ENCODE data around the gene PRAMEF7. TPM values are rescaled to one million over a fixed set of nuclear protein-coding genes. Genes with fewer than 3 reads are reported as not detected.
A peak's percentile ranks its signal among the peaks of the same experiment; 100 is the strongest.
"Not testable (repeated sequence)": the region's sequence is repeated elsewhere in the genome, so short reads cannot be mapped to it uniquely, and the experiment has no call there.

The PRAMEF7 gene
- total RNA-seq, 2 experiments from 2014 or later: not detected

GRCh38 chr1:12921749-12922148 is 5.3 kb downstream of the PRAMEF7 start:
- H3K79me2 ChIP-seq (ENCODE audit: insufficient read depth, low read depth, low read length); H3K4me2 ChIP-seq (ENCODE audit: low read length); H3K4me1 ChIP-seq (ENCODE audit: insufficient read depth, low read length, poor library complexity, severe bottlenecking); H4K20me1 ChIP-seq (ENCODE audit: insufficient read depth, low read length); H3K4me3 ChIP-seq (ENCODE audit: low read depth, low read length, poor library complexity, severe bottlenecking); H3K36me3 ChIP-seq (ENCODE audit: insufficient read depth, low read length); H3K9me3 ChIP-seq (ENCODE audit: low read length); H3K9me2 ChIP-seq (ENCODE audit: insufficient read depth, low read length); intact Hi-C loops (cut with micrococcal nuclease; ENCODE audit: unreplicated experiment); H3K27ac ChIP-seq (ENCODE audit: low read depth, low read length, poor library complexity, severe bottlenecking); H2AFZ ChIP-seq (ENCODE audit: low read length); POLR2A ChIA-PET; CTCF ChIA-PET (ENCODE audit: unreplicated experiment); BruUV-seq (replicated peaks): not testable (repeated sequence)
- peak; percentile 0 for DNase-seq (ENCODE audit: low spot score)

GRCh38 chr1:12924368-12924767 is 8.0 kb downstream of the PRAMEF7 start:
- POLR2A ChIA-PET; H3K36me3 ChIP-seq (ENCODE audit: insufficient read depth, low read length); H3K9me2 ChIP-seq (ENCODE audit: insufficient read depth, low read length); H3K9me3 ChIP-seq (ENCODE audit: low read length); H3K4me1 ChIP-seq (ENCODE audit: insufficient read depth, low read length, poor library complexity, severe bottlenecking); H2AFZ ChIP-seq (ENCODE audit: low read length); H3K27ac ChIP-seq (ENCODE audit: low read depth, low read length, poor library complexity, severe bottlenecking); CTCF ChIA-PET (ENCODE audit: unreplicated experiment); BruUV-seq (replicated peaks); H3K4me3 ChIP-seq (ENCODE audit: low read depth, low read length, poor library complexity, severe bottlenecking); H3K79me2 ChIP-seq (ENCODE audit: insufficient read depth, low read depth, low read length); DNase-seq (ENCODE audit: low spot score); H4K20me1 ChIP-seq (ENCODE audit: insufficient read depth, low read length); intact Hi-C loops (cut with micrococcal nuclease; ENCODE audit: unreplicated experiment); H3K4me2 ChIP-seq (ENCODE audit: low read length): not testable (repeated sequence)

- H4K20me1 ChIP-seq (ENCODE audit: insufficient read depth, low read length); BruUV-seq (replicated peaks); DNase-seq (ENCODE audit: low spot score); H3K4me2 ChIP-seq (ENCODE audit: low read length); H3K9me3 ChIP-seq (ENCODE audit: low read length); H3K79me2 ChIP-seq (ENCODE audit: insufficient read depth, low read depth, low read length); intact Hi-C loops (cut with micrococcal nuclease; ENCODE audit: unreplicated experiment); H3K4me3 ChIP-seq (ENCODE audit: low read depth, low read length, poor library complexity, severe bottlenecking); CTCF ChIA-PET (ENCODE audit: unreplicated experiment); H3K4me1 ChIP-seq (ENCODE audit: insufficient read depth, low read length, poor library complexity, severe bottlenecking); H3K36me3 ChIP-seq (ENCODE audit: insufficient read depth, low read length); H3K9me2 ChIP-seq (ENCODE audit: insufficient read depth, low read length); H2AFZ ChIP-seq (ENCODE audit: low read length); H3K27ac ChIP-seq (ENCODE audit: low read depth, low read length, poor library complexity, severe bottlenecking); POLR2A ChIA-PET: not testable (repeated sequence)
Observed at GRCh38 chr1:12947480-12947879, 31.1 kb downstream of the PRAMEF7 start, which contains the start of gene PRAMEF6. TSS of gene PRAMEF6 (minus strand) at chr1:12947580. CDS start at chr1:12942518, 5,062 bp downstream.

Small RNA genes within 50 kb of the gene (small RNA-seq; reads per million reads assigned to genes)
- not detected for gene RNU6-1072P

Other genes starting within 250 kb of the PRAMEF7 start
- gene AADACL3, start 200.5 kb upstream of the PRAMEF7 start, total RNA-seq (2014; rRNA removed; shearing (Covaris generic)): not detected in 2 replicates
- not detected in 2 replicates for gene AADACL3, start 200.5 kb upstream of the PRAMEF7 start, total RNA-seq (2022)
- not detected in 2 replicates for gene CFAP107, start 170.4 kb upstream of the PRAMEF7 start, total RNA-seq (2014; rRNA removed; shearing (Covaris generic))
- gene CFAP107, start 170.4 kb upstream of the PRAMEF7 start, total RNA-seq (2022): not detected in 2 replicates
- not detected in 2 replicates for gene PRAMEF12, start 142.9 kb upstream of the PRAMEF7 start, total RNA-seq (2014; rRNA removed; shearing (Covaris generic))
- not detected in 2 replicates for gene PRAMEF12, start 142.9 kb upstream of the PRAMEF7 start, total RNA-seq (2022)
- gene PRAMEF1, start 125.2 kb upstream of the PRAMEF7 start, total RNA-seq (2014; rRNA removed; shearing (Covaris generic)): not detected in 2 replicates
- not detected in 2 replicates for gene PRAMEF1, start 125.2 kb upstream of the PRAMEF7 start, total RNA-seq (2022)
- gene PRAMEF11, start 85.2 kb upstream of the PRAMEF7 start, total RNA-seq (2014; rRNA removed; shearing (Covaris generic)): not detected in 2 replicates
- gene PRAMEF11, start 85.2 kb upstream of the PRAMEF7 start, total RNA-seq (2022): not detected in 2 replicates
- gene HNRNPCL1, start 67.9 kb upstream of the PRAMEF7 start, total RNA-seq (2014; rRNA removed; shearing (Covaris generic)): not detected in 2 replicates
- gene HNRNPCL1, start 67.9 kb upstream of the PRAMEF7 start, total RNA-seq (2022): not detected in 2 replicates
- gene PRAMEF2, start 59.5 kb upstream of the PRAMEF7 start, total RNA-seq (2014; rRNA removed; shearing (Covaris generic)): not detected in 2 replicates
- not detected in 2 replicates for gene PRAMEF2, start 59.5 kb upstream of the PRAMEF7 start, total RNA-seq (2022)
- gene PRAMEF4, start 30.4 kb upstream of the PRAMEF7 start, total RNA-seq (2014; rRNA removed; shearing (Covaris generic)): not detected in 2 replicates
- gene PRAMEF4, start 30.4 kb upstream of the PRAMEF7 start, total RNA-seq (2022): not detected in 2 replicates
- not detected in 2 replicates for gene PRAMEF10, start 18.3 kb upstream of the PRAMEF7 start, total RNA-seq (2014; rRNA removed; shearing (Covaris generic))
- not detected in 2 replicates for gene PRAMEF10, start 18.3 kb upstream of the PRAMEF7 start, total RNA-seq (2022)
- gene PRAMEF6, start 31.0 kb downstream of the PRAMEF7 start, total RNA-seq (2014; rRNA removed; shearing (Covaris generic)): not detected in 2 replicates
- gene PRAMEF6, start 31.0 kb downstream of the PRAMEF7 start, total RNA-seq (2022): not detected in 2 replicates
- not detected in 2 replicates for gene PRAMEF27, start 140.0 kb downstream of the PRAMEF7 start, total RNA-seq (2014; rRNA removed; shearing (Covaris generic))
- not detected in 2 replicates for gene PRAMEF27, start 140.0 kb downstream of the PRAMEF7 start, total RNA-seq (2022)
- not detected in 2 replicates for gene HNRNPCL3, start 144.2 kb downstream of the PRAMEF7 start, total RNA-seq (2014; rRNA removed; shearing (Covaris generic))
- gene HNRNPCL3, start 144.2 kb downstream of the PRAMEF7 start, total RNA-seq (2022): not detected in 2 replicates
- not detected in 2 replicates for gene PRAMEF25, start 154.2 kb downstream of the PRAMEF7 start, total RNA-seq (2014; rRNA removed; shearing (Covaris generic))
- gene PRAMEF25, start 154.2 kb downstream of the PRAMEF7 start, total RNA-seq (2022): not detected in 2 replicates
- not detected in 2 replicates for gene HNRNPCL2, start 200.2 kb downstream of the PRAMEF7 start, total RNA-seq (2014; rRNA removed; shearing (Covaris generic))
- gene HNRNPCL2, start 200.2 kb downstream of the PRAMEF7 start, total RNA-seq (2022): not detected in 2 replicates
- not detected in 2 replicates for gene PRAMEF26, start 239.4 kb downstream of the PRAMEF7 start, total RNA-seq (2014; rRNA removed; shearing (Covaris generic))
- gene PRAMEF26, start 239.4 kb downstream of the PRAMEF7 start, total RNA-seq (2022): not detected in 2 replicates
- gene HNRNPCL4, start 249.0 kb downstream of the PRAMEF7 start, total RNA-seq (2014; rRNA removed; shearing (Covaris generic)): not detected in 2 replicates
- gene HNRNPCL4, start 249.0 kb downstream of the PRAMEF7 start, total RNA-seq (2022): not detected in 2 replicates

Data from OCI-LY7 (cell line).